ENCODE data around the gene HPN. TPM values are rescaled to one million over a fixed set of nuclear protein-coding genes. Genes with fewer than 3 reads are reported as not detected.

HPN gene
- total and polyA plus RNA-seq, 2 donors (not counting 3 experiments of a cell fraction or from before 2014, with no cell fraction given), result 0.10 TPM; not detected in 1

DNA sequence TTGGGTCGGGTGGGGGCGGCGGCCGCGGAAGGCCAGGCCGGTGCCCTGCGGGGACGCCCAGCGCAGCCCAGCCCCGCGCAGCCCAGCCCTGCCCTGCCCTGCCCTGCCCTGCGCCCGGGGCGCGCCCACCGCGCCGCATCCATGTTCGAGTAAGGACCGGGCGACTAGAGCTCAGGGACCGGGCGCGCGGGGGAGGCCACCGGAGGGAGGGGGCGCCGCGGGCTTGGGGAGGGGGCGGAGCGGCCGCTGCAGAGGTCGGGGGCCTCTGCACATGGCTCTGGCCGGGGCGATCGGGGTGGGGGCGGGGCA is 41.2 kb upstream of the HPN start:
- H3K79me2 ChIP-seq (ENCODE audit: control insufficient read depth, insufficient read depth, low read length), result peaks cover 44% of the 10 kb centered on the region
- H3K27ac ChIP-seq (ENCODE audit: insufficient read depth, low read depth, low read length), result no peak overlapping the region

More for the DNA sequence above, 41.2 kb upstream of the HPN start:
- no TSS peak for BruUV-seq (replicated peaks)
- Histone ChIP-seq H3K36me3 (ENCODE audit: control insufficient read depth in 2 of 2, extremely low read depth in 1 of 2, insufficient read depth in 2 of 2, low read length in 2 of 2) (peaks cover 1 to 4% of the 10 kb centered on the region in 2 experiments), H3K27me3 (ENCODE audit: control insufficient read depth in 2 of 2, insufficient read depth in 2 of 2, low read length in 2 of 2) (no peaks in the 10 kb centered on the region), H4K20me1 (replicated peaks; ENCODE audit: control insufficient read depth, extremely low read depth, insufficient read depth, low read length) (no peaks in the 10 kb centered on the region), H3K9ac (replicated peaks; ENCODE audit: extremely low read depth, insufficient read depth, low read length) (no peak overlapping the region), H3K4me1 (ENCODE audit: control insufficient read depth, extremely low read depth, insufficient read depth, low read length) (peaks cover 60% of the 10 kb centered on the region), H3K4me2 (ENCODE audit: insufficient read depth, low read length) (no peak overlapping the region), H2AFZ (ENCODE audit: low read depth, low read length) (no peak overlapping the region), H3K9me3 (replicated peaks; ENCODE audit: control insufficient read depth, insufficient read depth, low read length) (no peaks in the 10 kb centered on the region), H3K9me1 (replicated peaks; ENCODE audit: control insufficient read depth, extremely low read depth, insufficient read depth, low read length) (no peaks in the 10 kb centered on the region), H3K4me3 (replicated peaks in 1 of 3; ENCODE audit: insufficient read depth in 1 of 3, low read depth in 1 of 3, low read length in 3 of 3) (peak overlapping the region in 2 of 3 experiments; percentile 75 to 83)
- CTCF ChIA-PET, result interaction anchor here (0.8 to 4.4 kb wide), 4 partner anchors 10 to 27 kb away, joined by 3 to 40 read pairs (median 10); no protein-coding TSS in a partner anchor
- intact Hi-C loops (cut with micrococcal nuclease) (loop anchor here (1.0 to 10.0 kb wide), 3 partner anchors 27 to 75 kb away; partner anchors contain the start of gene ZNF30), dilution Hi-C loops (cut with MboI; ENCODE audit: extremely low pct_ligation_motif_present, low sequenced_read_pairs) (no loop called here)
- FAIRE-seq, result no peak
- POLR2A ChIA-PET, result interaction anchor here (1.3 kb wide), 1 partner anchor 14 kb away, joined by 3 read pairs; no protein-coding TSS in a partner anchor
- DNase-seq (ENCODE audit: low read depth, low spot score), result no peak
- TF ChIP-seq FOS (IDR thresholded peaks at IDR 0.05; ENCODE audit: borderline replicate concordance, insufficient read depth, low read length) (no peak), MYC (IDR thresholded peaks at IDR 0.05; ENCODE audit: low read depth, low read length) (no peak), EZH2 (IDR thresholded peaks at IDR 0.05; ENCODE audit: borderline replicate concordance, low read depth, low read length, severe bottlenecking) (no peak), POLR2A (IDR thresholded peaks at IDR 0.05; ENCODE audit: low read depth, low read length) (no peak), JUN (IDR thresholded peaks at IDR 0.05; ENCODE audit: borderline replicate concordance, insufficient read depth, insufficient read length, low read depth) (no peak), POLR2AphosphoS5 (IDR thresholded peaks at IDR 0.05; ENCODE audit: insufficient read depth, low read depth, low read length) (no peak), GATA2 (IDR thresholded peaks at IDR 0.05; ENCODE audit: insufficient read depth, insufficient read length, low read depth, low read length) (no peak)
- TF ChIP-seq, protein P1, sequence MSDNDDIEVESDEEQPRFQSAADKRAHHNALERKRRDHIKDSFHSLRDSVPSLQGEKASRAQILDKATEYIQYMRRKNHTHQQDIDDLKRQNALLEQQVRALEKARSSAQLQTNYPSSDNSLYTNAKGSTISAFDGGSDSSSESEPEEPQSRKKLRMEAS (IDR thresholded peaks at IDR 0.05; ENCODE audit: insufficient read depth, insufficient read length), result no peak
- TF ChIP-seq, protein P2, sequence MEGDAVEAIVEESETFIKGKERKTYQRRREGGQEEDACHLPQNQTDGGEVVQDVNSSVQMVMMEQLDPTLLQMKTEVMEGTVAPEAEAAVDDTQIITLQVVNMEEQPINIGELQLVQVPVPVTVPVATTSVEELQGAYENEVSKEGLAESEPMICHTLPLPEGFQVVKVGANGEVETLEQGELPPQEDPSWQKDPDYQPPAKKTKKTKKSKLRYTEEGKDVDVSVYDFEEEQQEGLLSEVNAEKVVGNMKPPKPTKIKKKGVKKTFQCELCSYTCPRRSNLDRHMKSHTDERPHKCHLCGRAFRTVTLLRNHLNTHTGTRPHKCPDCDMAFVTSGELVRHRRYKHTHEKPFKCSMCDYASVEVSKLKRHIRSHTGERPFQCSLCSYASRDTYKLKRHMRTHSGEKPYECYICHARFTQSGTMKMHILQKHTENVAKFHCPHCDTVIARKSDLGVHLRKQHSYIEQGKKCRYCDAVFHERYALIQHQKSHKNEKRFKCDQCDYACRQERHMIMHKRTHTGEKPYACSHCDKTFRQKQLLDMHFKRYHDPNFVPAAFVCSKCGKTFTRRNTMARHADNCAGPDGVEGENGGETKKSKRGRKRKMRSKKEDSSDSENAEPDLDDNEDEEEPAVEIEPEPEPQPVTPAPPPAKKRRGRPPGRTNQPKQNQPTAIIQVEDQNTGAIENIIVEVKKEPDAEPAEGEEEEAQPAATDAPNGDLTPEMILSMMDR (IDR thresholded peaks at IDR 0.05; ENCODE audit: extremely low read depth in 1 of 2, insufficient read depth in 1 of 2, low read depth in 1 of 2, low read length in 2 of 2), result no peak
